DMS79 treated with DMSO at 0.1 percent for 48 hours (cell line): Measurements from ENCODE around the gene C11orf58.

Experiments used
- DNase-seq: peaks from one replicate; lab custom pipeline; 2025; lab: John Stamatoyannopoulos, UW

Gene C11orf58

DNA sequence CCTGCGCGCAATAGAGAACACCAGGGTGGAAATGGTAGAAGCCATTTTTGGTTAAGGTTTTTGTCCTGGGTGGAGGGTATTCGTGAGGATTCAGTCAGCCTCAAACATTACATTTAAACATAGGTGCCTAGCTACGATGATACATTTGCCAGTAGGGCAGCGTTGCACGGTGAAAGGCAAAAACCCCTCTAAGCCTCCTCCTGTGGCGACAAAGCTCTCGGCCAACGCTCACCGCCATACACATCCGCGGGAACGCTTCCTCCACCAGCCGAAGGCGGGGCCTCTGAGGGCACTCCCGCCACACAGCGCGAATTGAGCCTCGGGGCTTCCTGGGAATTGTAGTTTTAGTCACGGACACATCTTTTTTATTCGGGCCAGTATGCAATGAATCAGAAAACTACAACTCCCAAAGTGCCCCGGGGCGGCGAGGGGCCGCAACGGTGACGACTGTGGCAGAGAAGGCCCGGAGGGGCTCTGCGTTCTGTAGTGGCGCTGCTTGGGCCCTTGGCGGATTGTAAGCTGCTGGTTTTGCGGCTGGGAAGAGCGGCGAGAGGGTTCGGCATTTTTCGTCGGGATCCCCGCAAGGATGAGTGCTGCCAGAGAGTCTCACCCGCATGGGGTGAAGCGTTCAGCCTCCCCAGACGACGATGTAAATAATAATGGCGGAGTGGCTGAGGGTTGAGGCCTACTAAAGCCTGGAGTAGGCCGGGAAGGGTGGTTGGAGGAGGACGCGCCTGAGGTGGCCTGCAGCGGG, at the start of gene C11orf58:
Gene C11orf58, plus strand, starts transcription at position 455 of the 754 bp plus-strand sequence. Its CDS starts 132 bp downstream, at position 587.
- peak; percentile 98 for DNase-seq

DNA sequence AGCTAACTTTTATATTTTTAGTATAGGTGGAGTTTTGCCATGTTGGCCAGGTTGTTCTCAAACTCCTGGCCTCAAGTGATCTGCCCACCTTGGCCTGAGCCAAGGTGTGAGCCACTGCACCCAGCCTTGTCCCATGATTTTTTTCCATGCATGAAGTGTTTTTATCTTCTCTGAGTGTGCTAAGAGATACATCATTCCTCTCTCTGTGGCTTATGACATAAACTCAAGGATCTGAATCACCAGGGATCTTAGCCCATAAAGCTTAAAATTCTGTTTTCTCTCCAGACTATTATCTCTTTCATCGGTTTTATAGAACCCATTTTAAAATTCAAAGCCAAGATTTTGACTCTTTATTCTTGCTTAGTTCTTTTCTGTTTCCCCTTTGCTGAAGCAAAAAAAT, 48.4 kb upstream of the C11orf58 start:
- DNase-seq, result no peak

DNA sequence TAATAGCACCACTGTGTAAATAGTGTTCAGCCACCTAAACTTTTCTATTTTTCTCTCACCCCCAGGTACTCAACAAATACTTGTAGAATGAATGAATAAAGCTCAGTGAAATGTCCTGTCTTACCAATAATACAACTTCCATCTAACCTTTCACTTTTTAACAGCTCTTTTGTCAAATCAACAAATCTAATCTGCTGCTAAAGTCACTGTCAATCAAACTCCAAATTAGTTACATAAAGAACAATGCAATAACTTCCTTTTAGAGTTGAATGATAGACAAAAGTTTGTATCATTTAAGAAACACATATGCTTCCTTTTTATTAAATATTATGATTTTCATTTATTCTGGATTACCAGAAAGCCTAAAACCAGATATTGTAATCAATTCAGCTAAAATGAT, 34.7 kb upstream of the C11orf58 start:
- DNase-seq, result no peak

DNA sequence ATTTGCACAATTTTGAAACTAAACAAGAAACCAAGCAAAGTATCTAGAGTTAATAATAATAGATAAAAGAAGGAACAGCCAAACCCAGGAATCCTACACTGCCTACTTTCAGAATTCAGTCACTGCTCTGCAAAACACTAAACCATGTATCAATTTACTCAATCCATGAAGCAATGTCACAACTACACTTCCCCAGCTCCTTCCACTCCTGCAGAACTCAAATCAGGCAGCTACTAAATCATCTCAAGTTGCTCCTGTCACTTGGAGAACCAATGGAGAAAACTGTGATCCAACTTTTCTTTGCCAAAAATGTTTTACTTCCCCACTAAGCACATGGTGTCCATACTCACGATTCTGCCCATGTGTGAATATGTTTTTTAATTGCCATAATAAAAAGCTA, 24.9 kb upstream of the C11orf58 start:
- no peak for DNase-seq

DNA sequence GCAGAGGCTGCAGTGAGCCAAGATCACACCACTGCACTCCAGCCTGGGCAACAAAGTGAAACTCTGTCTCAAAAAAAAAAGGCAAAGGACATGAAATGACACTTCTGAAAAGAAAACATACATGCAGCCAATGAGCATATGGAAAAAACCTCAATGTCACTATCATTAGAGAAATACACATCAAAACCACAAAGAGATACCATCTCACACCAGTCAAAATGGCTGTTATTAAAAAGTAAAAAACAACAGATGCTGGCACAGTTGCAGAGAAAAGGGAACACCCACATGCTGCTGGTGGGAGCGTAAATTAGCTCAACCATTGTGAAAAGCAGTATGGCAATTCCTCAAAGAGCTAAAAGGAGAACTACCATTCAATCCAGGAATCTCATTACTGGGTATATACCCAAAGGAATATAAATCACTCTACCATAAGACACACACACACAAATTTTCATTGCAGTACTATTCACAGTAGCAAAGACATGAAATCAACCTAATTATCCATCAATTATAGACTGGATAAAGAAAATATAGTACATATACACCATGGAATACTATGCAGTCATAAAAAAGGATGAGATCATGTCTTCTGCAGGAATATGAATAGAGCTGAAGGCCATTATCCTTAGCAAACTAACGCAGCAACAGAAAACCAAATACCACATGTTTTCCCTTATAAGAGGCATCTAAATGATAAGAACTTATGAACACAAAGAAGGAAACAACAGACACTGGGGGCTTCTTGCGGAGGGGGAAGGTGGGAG, 15.7 kb upstream of the C11orf58 start:
- no peak for DNase-seq

DNA sequence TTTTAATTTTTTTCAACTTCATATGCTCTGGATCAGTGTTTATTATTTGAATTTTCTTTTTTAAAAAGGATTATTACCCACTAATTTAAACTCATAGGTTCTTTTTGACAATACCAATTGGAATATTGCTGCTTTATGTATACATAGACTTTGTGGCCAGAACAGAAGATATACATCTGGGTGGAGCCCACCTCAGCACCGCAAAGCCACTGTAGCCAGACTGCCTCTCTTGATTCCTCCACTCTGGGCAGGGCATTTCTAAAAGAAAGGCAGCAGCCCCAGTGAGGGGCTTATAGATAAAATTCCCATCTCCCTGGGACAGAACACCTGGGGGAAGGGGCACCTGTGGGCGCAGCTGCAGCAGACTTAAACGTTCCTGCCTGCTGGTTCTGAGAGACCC, 10.6 kb upstream of the C11orf58 start:
- DNase-seq, result no peak

DNA sequence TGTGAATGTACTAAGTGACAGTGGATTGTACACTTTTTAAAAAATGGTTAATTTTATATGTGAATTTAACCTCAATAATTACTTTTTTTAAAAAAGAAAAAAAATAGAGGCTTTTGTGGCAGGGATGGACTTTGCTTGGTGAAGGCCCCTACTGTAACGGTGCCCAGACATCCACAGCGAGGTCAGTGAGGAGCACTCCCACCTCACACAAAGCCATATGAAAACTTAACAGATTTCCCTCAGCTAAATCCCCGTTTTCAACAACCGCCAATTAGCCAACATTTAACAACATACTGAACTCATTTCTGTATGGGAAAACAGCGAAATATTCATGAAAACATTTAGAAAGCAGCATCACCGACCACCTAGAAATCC, 642 bp upstream of the C11orf58 start:
- no peak for DNase-seq

DNA sequence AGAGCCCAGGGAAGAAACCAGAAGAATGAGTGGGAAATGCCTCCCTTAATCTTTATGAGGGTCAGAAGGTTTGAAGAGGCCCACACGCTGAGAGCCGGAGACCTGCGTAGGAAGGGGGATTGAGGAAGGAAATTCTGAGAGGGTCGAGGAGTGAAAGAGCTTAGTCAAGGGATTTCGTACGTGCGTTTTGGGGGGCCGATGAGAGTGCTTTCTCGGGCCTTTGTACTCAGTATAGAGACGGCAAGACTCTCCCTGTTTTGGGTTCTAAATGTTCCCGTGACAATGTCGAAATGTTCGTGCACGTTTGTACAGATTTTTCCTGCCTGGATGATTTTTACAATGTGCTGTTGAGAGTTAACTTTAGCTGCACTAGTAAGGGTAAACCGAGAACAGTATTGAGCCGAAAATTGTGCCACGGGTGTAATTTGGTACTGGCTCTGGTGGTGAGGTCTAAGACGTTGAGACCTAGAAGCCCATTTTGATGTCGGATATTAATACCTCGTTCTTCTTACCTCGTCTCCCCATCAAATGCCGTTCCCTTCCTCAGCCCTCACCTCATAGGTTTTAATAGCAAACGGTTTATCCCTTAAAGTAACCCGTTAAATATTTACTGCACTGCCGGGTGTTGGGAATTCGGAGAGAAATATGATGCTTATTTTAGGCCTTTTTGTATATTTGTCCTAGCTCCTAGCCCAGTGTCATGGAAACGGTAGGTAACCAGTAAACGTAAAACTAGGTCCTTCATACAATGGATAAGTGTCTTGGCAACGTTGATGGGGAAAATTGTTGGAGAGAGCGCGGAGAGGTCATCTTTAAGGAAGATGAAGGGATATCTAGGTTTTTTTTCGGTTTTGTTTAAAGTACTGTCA, 734 bp downstream of the C11orf58 start:
- peak; percentile 70 for DNase-seq

DNA sequence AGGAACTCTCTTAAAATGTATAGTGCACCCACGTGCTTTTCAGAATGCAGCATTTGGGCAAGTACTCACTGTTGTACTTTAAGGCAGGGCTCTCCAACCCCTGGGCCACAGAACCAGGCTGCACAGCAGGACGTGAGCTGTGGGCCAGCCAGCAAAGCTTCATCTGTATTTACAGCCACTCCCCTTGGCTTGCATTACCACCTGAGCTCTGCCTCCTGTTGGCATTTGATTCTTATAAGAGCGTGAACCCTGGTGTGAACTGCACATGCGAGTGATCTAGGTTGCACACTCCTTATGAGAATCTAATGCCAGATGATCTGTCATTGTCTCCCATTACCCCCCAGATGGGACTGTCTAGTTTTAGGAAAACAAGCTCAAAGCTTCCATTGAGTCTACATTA, 3.0 kb downstream of the C11orf58 start:
- DNase-seq, result no peak

DNA sequence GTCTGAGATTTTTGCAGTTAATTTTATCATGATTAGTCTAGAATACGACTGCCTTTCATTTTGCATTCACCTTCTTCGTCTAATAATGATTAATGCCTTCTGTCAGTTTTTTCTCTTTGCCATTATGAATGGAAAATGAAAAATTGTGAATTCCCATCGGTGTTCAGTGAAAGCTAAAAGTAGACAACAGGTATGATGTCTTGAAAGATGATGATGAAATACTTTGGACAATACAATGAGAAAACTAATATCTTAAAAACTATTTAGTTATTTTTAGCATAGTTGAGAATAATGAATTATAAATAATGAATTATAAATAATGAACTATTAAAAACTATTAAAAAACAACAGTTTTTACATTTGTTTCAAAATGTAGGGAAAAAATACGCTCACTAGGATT, 5.0 kb downstream of the C11orf58 start:
- DNase-seq, result no peak

DNA sequence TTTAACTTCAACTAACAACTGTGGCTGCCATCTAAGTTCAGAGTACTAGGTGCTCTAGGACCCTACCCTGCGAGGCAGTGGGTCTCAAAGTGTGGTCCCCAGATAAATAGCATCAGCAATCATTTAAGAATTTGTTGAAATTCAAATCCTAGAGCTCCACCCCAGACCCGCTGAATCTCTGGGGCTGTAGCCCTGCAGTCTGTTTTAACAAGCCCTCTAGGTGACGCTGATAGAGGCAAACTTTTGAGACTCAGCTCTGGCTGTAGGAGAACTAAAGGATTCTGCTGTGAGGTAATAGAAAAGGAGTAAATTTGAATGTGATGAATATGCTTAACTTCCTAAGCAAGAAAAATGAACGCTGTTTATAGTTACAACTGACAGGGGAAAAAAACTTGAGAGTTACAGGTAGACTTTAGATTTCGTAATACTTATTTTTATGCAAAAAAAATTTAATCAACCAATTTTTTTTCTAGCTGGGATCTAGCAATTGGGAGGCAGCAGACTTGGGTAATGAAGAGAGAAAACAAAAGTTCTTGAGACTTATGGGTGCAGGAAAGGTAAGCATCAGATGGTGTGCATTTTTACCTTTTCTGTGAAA, 5.8 kb downstream of the C11orf58 start:
- no peak for DNase-seq

DNA sequence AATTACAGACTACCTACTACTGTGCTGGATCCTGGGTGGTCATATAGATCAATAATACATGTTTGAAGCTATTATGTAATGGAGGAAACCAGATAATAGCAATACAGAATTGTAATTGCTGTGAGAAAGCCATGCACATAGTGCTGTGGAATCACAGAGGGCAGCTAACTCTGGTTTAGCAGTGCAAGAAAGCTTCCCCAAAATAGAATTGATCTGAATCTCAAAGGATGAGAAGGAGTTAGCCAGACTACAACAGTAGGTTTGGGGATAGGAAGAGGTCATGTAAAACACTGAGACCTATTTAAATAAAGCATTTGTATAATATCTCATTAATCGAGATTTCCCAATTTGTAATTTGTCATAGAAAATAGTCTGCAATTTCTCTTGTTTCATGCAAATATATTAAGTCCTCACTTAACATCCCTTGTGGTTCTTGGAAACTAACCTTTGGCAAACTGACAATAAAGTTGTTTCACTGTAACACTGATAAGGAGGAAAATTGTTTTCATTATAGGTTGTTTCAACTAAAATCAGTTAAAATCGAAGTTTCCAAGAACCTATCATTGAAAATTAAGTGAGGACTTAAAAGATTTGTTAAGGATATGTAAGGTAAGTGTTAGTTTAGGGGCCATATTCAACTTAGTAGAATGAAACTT, 7.6 kb downstream of the C11orf58 start:
- no peak for DNase-seq

DNA sequence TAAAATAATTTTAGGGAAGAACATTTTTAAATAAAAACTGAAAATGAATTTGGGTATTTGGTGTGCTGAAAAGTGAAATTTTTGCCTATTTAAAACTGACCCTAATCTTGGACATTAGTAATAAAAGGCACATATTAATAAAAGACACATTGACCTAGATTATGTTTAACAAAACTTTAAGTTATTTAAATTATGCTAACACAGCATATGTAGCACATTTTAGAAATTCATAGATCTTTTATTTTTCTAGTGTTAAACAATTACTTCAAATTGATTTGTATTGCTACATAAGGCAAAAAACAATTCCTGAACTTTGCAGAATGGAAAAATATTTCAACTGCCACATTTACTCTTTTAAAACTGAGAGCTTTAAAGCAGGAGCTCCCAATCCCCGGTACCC, 10.6 kb downstream of the C11orf58 start:
- no peak for DNase-seq

DNA sequence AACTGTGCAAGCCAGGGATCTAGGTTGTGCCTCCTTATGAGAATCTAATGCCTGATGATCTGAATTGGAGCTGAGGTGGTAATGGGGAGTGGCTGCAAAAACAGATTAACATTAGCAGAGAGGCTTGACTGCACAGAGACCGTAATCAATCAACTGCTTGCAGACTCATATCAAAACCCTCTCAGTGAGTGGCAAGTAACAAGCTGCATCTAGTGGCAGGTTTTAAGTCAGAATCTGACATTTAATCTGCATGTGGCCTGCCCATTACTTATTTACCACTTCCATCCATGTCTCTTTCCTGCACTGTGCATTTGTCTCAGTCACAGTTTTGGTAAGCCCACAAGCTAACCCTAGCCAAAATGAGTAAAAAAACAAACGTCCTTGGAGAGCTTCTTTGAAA, 11.2 kb downstream of the C11orf58 start:
- no peak for DNase-seq

DNA sequence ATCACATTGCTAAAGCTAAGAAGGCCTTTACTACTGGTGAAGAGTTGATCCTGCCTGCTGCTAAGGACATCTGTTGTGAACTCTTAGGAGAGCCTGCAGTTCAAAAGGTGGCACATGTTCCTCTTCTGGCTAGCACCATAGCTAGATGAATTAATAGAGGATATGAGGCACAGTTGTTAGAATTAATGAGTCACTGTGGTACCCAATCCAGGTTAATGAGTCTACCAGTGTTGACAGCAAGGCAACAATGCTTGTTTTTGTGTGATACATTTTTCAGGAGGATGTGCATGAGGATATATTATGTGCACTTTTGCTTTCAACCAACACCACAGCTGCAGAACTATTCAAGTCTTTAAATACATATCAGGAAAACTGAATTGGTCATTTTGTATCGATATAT, 12.0 kb downstream of the C11orf58 start:
- no peak for DNase-seq

DNA sequence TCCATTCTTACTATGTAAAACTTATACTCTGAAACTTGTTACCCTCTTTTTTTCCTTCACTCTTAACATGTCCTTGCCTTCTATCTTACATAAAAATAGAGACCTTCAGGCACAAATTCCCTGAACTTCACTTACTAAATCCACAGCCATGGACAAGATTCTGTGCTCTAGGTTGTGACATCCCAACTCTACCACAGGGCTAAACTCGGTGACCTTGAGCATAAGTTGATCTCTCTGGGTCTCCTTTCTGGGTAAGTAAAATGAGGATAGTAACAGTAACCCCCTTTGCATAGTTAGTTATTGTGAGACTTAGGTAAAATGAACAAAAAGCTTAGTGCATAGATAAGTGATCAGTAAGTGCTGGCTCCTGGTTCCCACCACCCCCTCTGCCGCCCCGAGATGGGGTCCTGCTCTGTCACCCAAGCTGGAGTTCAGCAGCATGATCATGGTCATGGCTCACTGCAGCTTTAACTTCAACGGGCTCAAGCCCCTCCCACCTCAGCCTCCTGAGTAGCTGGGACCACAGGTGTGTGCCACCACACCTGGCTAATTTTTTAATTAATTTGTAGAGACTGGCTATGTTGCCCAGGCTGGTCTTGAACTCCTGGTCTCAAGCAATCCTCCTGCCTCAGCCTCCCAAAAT, 20.1 kb downstream of the C11orf58 start:
- DNase-seq, result no peak

DNA sequence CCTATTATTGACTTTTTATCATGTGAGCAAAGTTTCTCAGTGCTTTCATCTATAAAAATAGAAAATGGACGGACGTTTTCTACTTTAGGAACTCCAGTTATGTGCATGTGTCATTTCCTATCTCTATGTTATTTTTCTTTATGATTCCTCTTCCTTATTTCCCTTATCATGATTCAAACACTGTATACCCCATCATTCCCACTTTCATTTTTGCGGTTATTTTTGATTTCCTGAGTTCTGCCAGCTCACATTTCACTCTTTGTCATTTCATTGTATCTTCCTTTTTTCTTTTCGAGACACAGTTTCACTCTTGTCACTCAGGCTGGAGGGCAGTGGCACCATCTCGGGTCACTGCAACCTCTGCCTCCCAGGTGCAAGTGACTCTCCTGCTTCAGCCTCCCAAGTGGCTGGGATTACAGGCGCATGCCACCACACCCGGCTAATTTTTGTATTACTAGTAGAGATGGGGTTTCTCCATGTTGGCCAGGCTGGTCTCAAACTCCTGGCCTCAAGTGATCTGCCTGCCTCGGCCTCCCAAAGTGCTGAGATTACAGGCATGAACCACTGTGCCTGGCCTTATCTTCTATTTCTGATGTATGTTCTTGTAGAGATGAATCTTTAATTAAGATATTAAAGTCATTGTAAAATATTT, 21.5 kb downstream of the C11orf58 start:
- no peak for DNase-seq

DNA sequence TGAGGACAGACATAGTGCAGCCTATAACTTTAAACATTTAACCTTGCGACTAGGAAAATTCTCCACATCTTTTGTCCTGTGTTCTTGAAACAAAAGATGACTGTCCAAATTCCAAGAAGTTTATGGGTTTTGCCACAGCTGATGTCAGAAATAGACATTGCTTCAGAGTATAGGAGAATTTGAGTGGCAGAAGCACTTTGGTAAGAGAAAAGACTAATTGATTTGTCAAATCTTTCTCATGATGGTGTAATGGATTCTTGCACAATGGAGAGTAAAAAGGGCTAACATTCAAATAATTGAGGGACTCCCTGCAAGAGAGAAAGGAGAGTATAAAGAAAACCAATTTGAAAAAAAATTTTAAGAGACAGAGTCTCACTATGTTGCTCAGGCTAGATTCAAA, 25.3 kb downstream of the C11orf58 start:
- no peak for DNase-seq

DNA sequence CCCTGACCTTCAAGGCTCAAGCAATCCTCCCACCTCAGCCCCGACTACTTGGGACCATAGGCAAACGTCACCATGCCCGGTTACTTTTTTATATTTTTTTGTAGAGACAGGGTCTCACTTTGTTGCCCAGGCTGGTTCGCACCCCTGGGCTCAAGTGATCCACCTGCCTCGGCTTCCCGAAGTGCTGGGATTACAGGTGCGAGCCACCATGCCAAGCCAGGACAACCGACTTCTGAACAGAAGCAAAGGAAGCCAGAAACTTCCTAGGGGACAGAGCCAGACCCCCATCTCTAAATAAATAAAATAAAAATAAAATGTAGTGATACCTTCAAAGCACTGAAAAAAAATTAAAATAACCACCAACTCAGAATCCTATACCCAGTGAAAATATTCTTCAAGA, 26.4 kb downstream of the C11orf58 start:
- no peak for DNase-seq

DNA sequence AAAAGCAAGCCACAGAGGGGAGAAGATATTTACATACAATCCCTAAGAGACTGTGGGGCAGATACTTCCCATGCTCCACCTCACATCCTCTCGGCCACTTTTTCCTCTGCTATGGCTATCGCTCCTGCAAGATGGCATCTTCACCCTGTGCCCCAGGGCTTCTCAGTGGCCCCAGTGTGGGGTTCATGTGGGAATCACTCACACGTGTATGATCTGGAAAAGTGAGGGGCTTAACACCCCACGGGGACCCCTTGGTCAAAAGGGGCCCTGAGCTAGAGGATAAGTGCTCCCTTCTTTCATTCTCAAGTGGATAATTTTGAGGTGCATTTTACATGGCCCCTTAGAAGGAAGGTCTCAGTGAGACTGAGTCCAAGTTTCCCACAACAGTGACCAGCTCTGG, 28.7 kb downstream of the C11orf58 start:
- no peak for DNase-seq

DNA sequence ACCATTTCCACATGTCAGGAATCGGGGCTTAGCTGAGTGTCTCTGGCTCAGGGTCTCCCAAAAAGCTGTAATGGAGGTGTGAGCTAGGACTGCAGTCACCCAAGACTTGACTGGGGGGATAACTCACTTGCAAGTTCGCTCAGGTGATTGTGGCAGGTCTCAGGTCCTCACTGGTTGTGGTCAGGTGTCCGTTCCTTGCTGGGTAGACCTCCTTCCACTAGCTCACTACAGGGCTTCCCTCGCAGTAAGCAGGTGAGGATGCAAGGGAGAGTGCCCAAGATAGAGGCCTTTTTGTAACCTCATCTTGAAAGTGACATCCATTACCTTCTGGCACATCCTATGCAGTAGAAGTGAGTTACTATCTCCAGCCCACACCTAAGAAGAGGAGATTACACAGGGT, 29.5 kb downstream of the C11orf58 start:
- DNase-seq, result no peak
